SK-N-SH treated with all-trans-retinoic acid at 6 μM for 48 hours (cell line): ENCODE data around the gene MAPK9.

ENCODE experiments used
- ARNTL ChIP-seq: fragments of 450-650 bp; formaldehyde crosslinking; IDR thresholded peaks from 2 replicates; pipeline ENCODE4 v1.5.0; 2020; ENCODE audit warnings: low read depth, mild to moderate bottlenecking, moderate library complexity, borderline replicate concordance
- CSDC2 ChIP-seq: fragments of 250-450 bp; sonication (Bioruptor Pico); IDR thresholded peaks from 2 replicates; pipeline ENCODE4 v1.5.0; 2020; ENCODE audit warnings: mild to moderate bottlenecking, moderate library complexity
- GLIS3 ChIP-seq: fragments of 250-450 bp; sonication (Bioruptor Pico); IDR thresholded peaks from 2 replicates; pipeline ENCODE4 v1.5.0; 2020; ENCODE audit warnings: mild to moderate bottlenecking, moderate library complexity
- ISL1 ChIP-seq: fragments of 250-450 bp; sonication (Bioruptor Pico); IDR thresholded peaks from 2 replicates; pipeline ENCODE4 v2.1.2; 2022; ENCODE audit warnings: mild to moderate bottlenecking, moderate library complexity
- RARB ChIP-seq: fragments of 250-450 bp; sonication (Bioruptor Pico); IDR thresholded peaks from 2 replicates; pipeline ENCODE4 v1.8.0; 2021; ENCODE audit warnings: mild to moderate bottlenecking, moderate library complexity
- ZFP30 ChIP-seq: fragments of 450-650 bp; formaldehyde crosslinking; IDR thresholded peaks from 2 replicates; pipeline ENCODE4 v1.5.0; 2022; ENCODE audit warnings: mild to moderate bottlenecking, moderate library complexity
- ZNF565 ChIP-seq: fragments of 450-650 bp; formaldehyde crosslinking; conservative IDR thresholded peaks from 2 replicates; pipeline ENCODE4 v1.5.0; 2020; ENCODE audit warnings: low read depth, mild to moderate bottlenecking, moderate library complexity
- TF ChIP-seq, protein P1 (sequence below): fragments of 250-450 bp; sonication (Bioruptor Pico); IDR thresholded peaks from 2 replicates; pipeline ENCODE4 v1.5.0; 2020; ENCODE audit warnings: mild to moderate bottlenecking, moderate library complexity
- TF ChIP-seq, protein P2 (sequence below): fragments of 250-450 bp; sonication (Bioruptor Pico); IDR thresholded peaks from 2 replicates; pipeline ENCODE4 v1.8.0; 2020; ENCODE audit warnings: mild to moderate bottlenecking, moderate library complexity, borderline replicate concordance
- TF ChIP-seq, protein P3 (sequence below): fragments of 250-450 bp; sonication (Bioruptor Pico); IDR thresholded peaks from 2 replicates; pipeline ENCODE4 v1.8.0; 2021; ENCODE audit warnings: low read depth, mild to moderate bottlenecking, moderate library complexity, borderline replicate concordance

GRCh38 chr5:180208038-180208434 lies 83.8 kb downstream of the MAPK9 start:
- TF ChIP-seq, protein P1, sequence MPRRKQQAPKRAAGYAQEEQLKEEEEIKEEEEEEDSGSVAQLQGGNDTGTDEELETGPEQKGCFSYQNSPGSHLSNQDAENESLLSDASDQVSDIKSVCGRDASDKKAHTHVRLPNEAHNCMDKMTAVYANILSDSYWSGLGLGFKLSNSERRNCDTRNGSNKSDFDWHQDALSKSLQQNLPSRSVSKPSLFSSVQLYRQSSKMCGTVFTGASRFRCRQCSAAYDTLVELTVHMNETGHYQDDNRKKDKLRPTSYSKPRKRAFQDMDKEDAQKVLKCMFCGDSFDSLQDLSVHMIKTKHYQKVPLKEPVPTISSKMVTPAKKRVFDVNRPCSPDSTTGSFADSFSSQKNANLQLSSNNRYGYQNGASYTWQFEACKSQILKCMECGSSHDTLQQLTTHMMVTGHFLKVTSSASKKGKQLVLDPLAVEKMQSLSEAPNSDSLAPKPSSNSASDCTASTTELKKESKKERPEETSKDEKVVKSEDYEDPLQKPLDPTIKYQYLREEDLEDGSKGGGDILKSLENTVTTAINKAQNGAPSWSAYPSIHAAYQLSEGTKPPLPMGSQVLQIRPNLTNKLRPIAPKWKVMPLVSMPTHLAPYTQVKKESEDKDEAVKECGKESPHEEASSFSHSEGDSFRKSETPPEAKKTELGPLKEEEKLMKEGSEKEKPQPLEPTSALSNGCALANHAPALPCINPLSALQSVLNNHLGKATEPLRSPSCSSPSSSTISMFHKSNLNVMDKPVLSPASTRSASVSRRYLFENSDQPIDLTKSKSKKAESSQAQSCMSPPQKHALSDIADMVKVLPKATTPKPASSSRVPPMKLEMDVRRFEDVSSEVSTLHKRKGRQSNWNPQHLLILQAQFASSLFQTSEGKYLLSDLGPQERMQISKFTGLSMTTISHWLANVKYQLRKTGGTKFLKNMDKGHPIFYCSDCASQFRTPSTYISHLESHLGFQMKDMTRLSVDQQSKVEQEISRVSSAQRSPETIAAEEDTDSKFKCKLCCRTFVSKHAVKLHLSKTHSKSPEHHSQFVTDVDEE (CRISPR knock-in tag), result no peak
- TF ChIP-seq RARB (CRISPR knock-in tag), result no peak
- no peak for TF ChIP-seq ARNTL (CRISPR knock-in tag)
- no peak for TF ChIP-seq CSDC2
- no peak for TF ChIP-seq ZFP30 (CRISPR knock-in tag)
- no peak for TF ChIP-seq ISL1
- TF ChIP-seq ZNF565 (CRISPR knock-in tag), result no peak
- TF ChIP-seq, protein P2, sequence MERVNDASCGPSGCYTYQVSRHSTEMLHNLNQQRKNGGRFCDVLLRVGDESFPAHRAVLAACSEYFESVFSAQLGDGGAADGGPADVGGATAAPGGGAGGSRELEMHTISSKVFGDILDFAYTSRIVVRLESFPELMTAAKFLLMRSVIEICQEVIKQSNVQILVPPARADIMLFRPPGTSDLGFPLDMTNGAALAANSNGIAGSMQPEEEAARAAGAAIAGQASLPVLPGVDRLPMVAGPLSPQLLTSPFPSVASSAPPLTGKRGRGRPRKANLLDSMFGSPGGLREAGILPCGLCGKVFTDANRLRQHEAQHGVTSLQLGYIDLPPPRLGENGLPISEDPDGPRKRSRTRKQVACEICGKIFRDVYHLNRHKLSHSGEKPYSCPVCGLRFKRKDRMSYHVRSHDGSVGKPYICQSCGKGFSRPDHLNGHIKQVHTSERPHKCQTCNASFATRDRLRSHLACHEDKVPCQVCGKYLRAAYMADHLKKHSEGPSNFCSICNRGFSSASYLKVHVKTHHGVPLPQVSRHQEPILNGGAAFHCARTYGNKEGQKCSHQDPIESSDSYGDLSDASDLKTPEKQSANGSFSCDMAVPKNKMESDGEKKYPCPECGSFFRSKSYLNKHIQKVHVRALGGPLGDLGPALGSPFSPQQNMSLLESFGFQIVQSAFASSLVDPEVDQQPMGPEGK (CRISPR knock-in tag), result no peak
- TF ChIP-seq, protein P3, sequence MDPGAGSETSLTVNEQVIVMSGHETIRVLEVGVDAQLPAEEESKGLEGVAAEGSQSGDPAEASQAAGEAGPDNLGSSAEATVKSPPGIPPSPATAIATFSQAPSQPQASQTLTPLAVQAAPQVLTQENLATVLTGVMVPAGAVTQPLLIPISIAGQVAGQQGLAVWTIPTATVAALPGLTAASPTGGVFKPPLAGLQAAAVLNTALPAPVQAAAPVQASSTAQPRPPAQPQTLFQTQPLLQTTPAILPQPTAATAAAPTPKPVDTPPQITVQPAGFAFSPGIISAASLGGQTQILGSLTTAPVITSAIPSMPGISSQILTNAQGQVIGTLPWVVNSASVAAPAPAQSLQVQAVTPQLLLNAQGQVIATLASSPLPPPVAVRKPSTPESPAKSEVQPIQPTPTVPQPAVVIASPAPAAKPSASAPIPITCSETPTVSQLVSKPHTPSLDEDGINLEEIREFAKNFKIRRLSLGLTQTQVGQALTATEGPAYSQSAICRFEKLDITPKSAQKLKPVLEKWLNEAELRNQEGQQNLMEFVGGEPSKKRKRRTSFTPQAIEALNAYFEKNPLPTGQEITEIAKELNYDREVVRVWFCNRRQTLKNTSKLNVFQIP, result no peak
- TF ChIP-seq GLIS3, result no peak
